ENCODE data around the gene PFKFB1.

Gene PFKFB1

DNA sequence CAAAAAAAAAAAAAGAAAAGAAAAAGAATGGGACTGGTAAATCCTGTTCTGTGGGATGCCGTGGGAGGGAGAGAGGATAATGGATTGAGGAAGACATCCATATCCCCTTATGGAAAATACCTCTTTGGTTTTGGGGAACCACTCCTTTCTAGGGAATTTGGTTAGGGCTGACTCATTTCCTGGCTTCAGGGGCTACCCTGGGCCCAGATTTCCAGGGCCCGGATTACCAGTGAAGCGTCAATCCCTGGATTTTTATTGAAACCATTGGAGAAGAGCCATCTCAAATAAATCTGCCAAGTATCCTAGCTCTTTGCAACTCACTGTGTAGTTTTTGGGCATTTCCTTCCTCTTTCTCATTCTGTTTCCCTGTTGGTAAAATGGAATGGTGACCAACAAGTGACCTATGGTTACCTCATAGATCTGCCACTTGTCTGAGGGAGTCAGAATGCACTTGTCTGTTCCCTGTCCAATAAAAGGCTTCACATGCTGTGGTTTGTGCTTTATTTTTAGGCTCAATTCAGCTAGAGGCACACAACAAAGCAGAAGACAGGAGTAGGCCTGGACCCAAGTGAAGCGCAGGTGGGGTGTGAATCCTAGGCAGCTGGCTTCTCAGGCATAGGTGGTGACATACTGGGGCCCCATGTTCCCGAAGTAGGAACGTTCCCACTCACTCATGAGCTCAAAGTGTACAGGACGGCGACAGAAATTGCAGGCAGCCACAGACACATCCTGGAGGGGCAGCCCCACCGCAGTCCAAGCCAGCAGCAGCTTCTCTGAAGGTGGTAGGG is 14.8 kb upstream of the PFKFB1 start:
- Histone ChIP-seq H3K4me3 (ENCODE audit: low read length) (no peak overlapping the region), H3K27me3 (ENCODE audit: control insufficient read depth, insufficient read depth, low read length) (no peaks in the 10 kb centered on the region), H3K9me3 (ENCODE audit: control insufficient read depth, low read depth, low read length) (peaks cover 7% of the 10 kb centered on the region), H3K27ac (ENCODE audit: low read length) (no peak overlapping the region), H3K4me1 (ENCODE audit: control insufficient read depth, low read depth, low read length) (no peaks in the 10 kb centered on the region), H3K9ac (ENCODE audit: low read length) (no peak overlapping the region), H3K36me3 (ENCODE audit: control insufficient read depth, low read depth, low read length) (peaks cover 24% of the 10 kb centered on the region)

- Histone ChIP-seq H3K4me1 (ENCODE audit: control insufficient read depth, low read depth, low read length) (no peaks in the 10 kb centered on the region), H3K27me3 (ENCODE audit: control insufficient read depth, insufficient read depth, low read length) (no peaks in the 10 kb centered on the region), H3K9ac (ENCODE audit: low read length) (no peak overlapping the region), H3K36me3 (ENCODE audit: control insufficient read depth, low read depth, low read length) (peaks cover 29% of the 10 kb centered on the region), H3K27ac (ENCODE audit: low read length) (no peak overlapping the region), H3K4me3 (ENCODE audit: low read length) (no peak overlapping the region), H3K9me3 (ENCODE audit: control insufficient read depth, low read depth, low read length) (peaks cover 5% of the 10 kb centered on the region)
These were observed 13.7 kb upstream of the PFKFB1 start for GRCh38 chrX:55007656-55008055.

- Histone ChIP-seq H3K9me3 (ENCODE audit: control insufficient read depth, low read depth, low read length) (peaks cover 8% of the 10 kb centered on the region), H3K4me1 (ENCODE audit: control insufficient read depth, low read depth, low read length) (no peaks in the 10 kb centered on the region), H3K27me3 (ENCODE audit: control insufficient read depth, insufficient read depth, low read length) (no peaks in the 10 kb centered on the region), H3K4me3 (ENCODE audit: low read length) (no peak overlapping the region), H3K36me3 (ENCODE audit: control insufficient read depth, low read depth, low read length) (peaks cover 33% of the 10 kb centered on the region), H3K9ac (ENCODE audit: low read length) (no peak overlapping the region), H3K27ac (ENCODE audit: low read length) (no peak overlapping the region)
These were observed 13.0 kb upstream of the PFKFB1 start for GRCh38 chrX:55006827-55007621.

DNA sequence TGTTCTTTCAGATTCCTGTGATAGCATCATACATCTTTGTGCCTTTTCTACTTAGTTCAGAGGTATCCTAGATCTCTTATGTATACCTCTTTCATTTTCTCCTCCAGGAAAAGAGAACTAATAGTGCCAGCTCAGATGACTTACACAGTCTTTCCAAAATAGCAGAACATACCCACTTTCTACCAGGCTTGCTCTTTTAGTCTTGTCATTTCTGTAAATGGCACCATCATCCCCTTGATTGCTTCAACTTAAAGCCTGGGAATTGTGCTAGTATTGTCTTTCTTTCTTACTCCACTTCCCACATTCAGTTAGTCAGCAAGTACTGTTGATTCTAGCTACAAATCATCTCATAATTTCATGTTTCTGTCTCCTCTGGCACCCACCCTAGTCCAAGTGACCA is 11.3 kb upstream of the PFKFB1 start:
- H3K4me1 ChIP-seq (ENCODE audit: control insufficient read depth, low read depth, low read length) = no peaks in the 10 kb centered on the region
- no peaks in the 10 kb centered on the region for H3K27me3 ChIP-seq (ENCODE audit: control insufficient read depth, insufficient read depth, low read length)

DNA sequence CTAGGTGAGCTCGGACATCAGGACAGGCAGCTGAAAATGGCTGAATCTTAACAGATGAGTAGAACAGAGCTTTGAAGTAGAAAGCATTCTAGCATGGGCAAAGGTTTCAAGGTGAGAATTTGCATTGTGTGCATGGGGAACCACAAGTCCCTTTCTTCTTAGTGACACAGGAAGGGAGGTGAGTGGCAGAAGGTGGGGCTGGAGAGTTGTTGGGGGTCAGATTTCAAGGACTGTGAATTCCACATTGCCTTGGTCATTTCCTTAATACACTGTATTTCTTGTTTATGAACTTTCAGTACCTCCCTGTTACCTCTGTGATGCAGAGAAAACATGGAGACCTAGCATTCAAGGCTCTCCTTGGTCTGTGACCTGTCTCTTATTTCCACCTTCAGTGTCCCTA is 10.2 kb upstream of the PFKFB1 start:
- Histone ChIP-seq H3K27ac (ENCODE audit: low read length) (no peak overlapping the region), H3K9ac (ENCODE audit: low read length) (no peak overlapping the region), H3K9me3 (ENCODE audit: control insufficient read depth, low read depth, low read length) (peaks cover 8% of the 10 kb centered on the region), H3K27me3 (ENCODE audit: control insufficient read depth, insufficient read depth, low read length) (no peaks in the 10 kb centered on the region), H3K4me3 (ENCODE audit: low read length) (no peak overlapping the region), H3K4me1 (ENCODE audit: control insufficient read depth, low read depth, low read length) (no peaks in the 10 kb centered on the region), H3K36me3 (ENCODE audit: control insufficient read depth, low read depth, low read length) (peaks cover 34% of the 10 kb centered on the region)

More for the DNA sequence above, 11.3 kb upstream of the PFKFB1 start:
- Histone ChIP-seq H3K27ac (ENCODE audit: low read length) (no peak overlapping the region), H3K4me3 (ENCODE audit: low read length) (no peak overlapping the region), H3K9ac (ENCODE audit: low read length) (no peak overlapping the region), H3K36me3 (ENCODE audit: control insufficient read depth, low read depth, low read length) (peaks cover 34% of the 10 kb centered on the region), H3K9me3 (ENCODE audit: control insufficient read depth, low read depth, low read length) (peaks cover 8% of the 10 kb centered on the region)

- H3K9ac ChIP-seq (ENCODE audit: low read length) = peak within 1 kb of the TSS; percentile 66
- no peak within 1 kb of the TSS for H3K27ac ChIP-seq (ENCODE audit: low read length)
- H3K27me3 ChIP-seq (ENCODE audit: control insufficient read depth, insufficient read depth, low read length) = no peaks in the 10 kb centered on the region
- peak within 1 kb of the TSS; percentile 84 for H3K4me3 ChIP-seq (ENCODE audit: low read length)
- peaks cover 8% of the 10 kb centered on the region for H3K9me3 ChIP-seq (ENCODE audit: control insufficient read depth, low read depth, low read length)
- peaks cover 21% of the 10 kb centered on the region for H3K36me3 ChIP-seq (ENCODE audit: control insufficient read depth, low read depth, low read length)
- H3K4me1 ChIP-seq (ENCODE audit: control insufficient read depth, low read depth, low read length) = no peaks in the 10 kb centered on the region
These were observed 6.0 kb upstream of the PFKFB1 start, which contains the start of gene APEX2 for GRCh38 chrX:54999717-55000598. TSS of gene APEX2 (plus strand) at chrX:55000363. CDS start at chrX:55000423, 60 bp downstream.

DNA sequence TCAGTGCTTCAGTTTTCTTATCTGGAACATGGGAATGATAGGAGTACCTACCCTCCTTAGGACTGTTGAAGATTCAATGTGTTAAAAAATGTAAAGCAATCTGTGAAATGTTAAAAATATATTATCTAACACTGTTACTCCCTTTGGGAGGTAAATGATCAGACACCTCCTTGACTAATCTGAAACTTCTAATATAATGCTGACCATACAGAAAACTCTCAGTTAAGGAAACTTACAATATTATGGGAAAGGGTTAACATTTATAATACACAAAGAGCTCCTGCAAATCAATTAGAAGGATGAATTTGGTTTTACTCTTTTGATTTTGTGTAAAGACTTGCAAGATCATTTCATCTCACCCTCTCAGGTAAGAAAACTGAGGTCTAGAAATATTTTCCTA is 1.6 kb upstream of the PFKFB1 start:
- H3K27me3 ChIP-seq (ENCODE audit: control insufficient read depth, insufficient read depth, low read length) = no peaks in the 10 kb centered on the region
- peaks cover 15% of the 10 kb centered on the region for H3K9me3 ChIP-seq (ENCODE audit: control insufficient read depth, low read depth, low read length)
- H3K4me1 ChIP-seq (ENCODE audit: control insufficient read depth, low read depth, low read length) = no peaks in the 10 kb centered on the region
- no peaks in the 10 kb centered on the region for H3K36me3 ChIP-seq (ENCODE audit: control insufficient read depth, low read depth, low read length)
- H3K4me3 ChIP-seq (ENCODE audit: low read length) = no peak overlapping the region
- no peak overlapping the region for H3K9ac ChIP-seq (ENCODE audit: low read length)
- H3K27ac ChIP-seq (ENCODE audit: low read length) = no peak overlapping the region

DNA sequence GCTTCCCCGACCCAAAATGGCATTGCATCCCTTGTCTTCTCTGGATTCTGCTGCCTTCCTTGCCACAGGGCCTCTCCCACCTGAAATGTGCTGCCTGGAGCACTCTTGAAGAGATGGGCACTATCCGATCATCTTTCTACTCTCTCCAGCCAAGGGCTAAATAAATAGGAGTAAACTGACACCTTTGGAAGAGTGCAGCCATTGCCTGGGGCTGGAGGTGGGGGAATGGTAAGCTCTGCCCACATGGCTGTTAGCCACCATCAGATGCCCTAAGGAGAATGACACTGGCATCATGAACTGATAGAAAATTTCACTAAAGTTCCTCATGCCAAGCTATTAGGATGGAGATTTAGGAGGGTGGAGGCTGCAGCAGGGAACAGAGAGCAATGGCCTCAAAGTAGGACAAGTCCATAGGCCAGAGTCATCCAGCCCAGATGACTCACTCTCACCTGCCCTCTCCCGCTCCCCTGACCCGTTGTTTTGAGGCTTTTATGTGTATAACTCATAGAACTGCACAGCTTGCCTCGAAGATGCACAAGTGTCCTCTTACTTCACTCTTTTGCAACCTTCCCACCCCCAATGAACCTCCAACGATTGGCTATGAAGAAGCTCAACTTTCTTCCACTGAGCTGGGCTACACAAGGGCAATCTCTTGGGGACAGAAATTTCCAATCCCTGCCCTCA is 822 bp upstream of the PFKFB1 start:
- no peaks in the 10 kb centered on the region for H3K27me3 ChIP-seq (ENCODE audit: control insufficient read depth, insufficient read depth, low read length)
- H3K27ac ChIP-seq (ENCODE audit: low read length) = no peak overlapping the region
- no peaks in the 10 kb centered on the region for H3K4me1 ChIP-seq (ENCODE audit: control insufficient read depth, low read depth, low read length)
- H3K4me3 ChIP-seq (ENCODE audit: low read length) = no peak overlapping the region
- peaks cover 16% of the 10 kb centered on the region for H3K9me3 ChIP-seq (ENCODE audit: control insufficient read depth, low read depth, low read length)
- no peaks in the 10 kb centered on the region for H3K36me3 ChIP-seq (ENCODE audit: control insufficient read depth, low read depth, low read length)
- H3K9ac ChIP-seq (ENCODE audit: low read length) = no peak overlapping the region

DNA sequence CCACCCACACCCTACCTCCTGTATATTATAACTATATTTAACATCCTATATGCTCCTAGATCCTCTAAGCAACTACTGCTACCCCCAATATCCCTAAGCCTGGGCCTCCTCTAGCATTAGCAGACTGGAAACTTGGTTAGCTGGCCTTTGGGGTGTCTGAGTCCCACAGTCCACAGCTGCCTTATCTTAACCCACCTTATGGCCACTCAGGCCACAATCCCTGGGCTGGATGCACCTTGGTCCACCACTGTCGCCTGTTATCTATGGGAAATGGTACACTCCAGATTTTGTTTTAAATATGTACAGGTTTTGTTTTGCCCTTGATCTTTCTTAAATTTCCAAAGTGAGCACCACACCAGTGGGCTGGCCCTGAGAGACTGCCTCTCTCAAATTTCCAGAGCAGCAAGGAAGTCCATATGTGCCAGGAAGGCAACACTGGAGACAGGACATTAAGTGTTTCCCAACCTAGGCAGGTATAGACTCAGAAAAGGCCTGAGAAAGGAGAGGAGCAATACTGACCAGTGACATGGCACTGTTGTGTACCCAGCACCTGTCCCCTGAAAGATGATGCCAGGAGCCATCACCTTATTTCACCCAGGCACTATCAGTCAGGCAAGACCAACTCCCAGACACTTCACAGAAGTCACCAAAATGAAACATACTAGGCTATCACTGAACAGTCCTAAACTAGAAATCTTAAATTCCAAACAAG is 921 bp downstream of the PFKFB1 start:
- no peak overlapping the region for H3K4me3 ChIP-seq (ENCODE audit: low read length)
- H3K27me3 ChIP-seq (ENCODE audit: control insufficient read depth, insufficient read depth, low read length) = no peaks in the 10 kb centered on the region
- H3K4me1 ChIP-seq (ENCODE audit: control insufficient read depth, low read depth, low read length) = no peaks in the 10 kb centered on the region
- no peak overlapping the region for H3K27ac ChIP-seq (ENCODE audit: low read length)
- H3K36me3 ChIP-seq (ENCODE audit: control insufficient read depth, low read depth, low read length) = no peaks in the 10 kb centered on the region
- H3K9me3 ChIP-seq (ENCODE audit: control insufficient read depth, low read depth, low read length) = peaks cover 19% of the 10 kb centered on the region
- H3K9ac ChIP-seq (ENCODE audit: low read length) = no peak overlapping the region

DNA sequence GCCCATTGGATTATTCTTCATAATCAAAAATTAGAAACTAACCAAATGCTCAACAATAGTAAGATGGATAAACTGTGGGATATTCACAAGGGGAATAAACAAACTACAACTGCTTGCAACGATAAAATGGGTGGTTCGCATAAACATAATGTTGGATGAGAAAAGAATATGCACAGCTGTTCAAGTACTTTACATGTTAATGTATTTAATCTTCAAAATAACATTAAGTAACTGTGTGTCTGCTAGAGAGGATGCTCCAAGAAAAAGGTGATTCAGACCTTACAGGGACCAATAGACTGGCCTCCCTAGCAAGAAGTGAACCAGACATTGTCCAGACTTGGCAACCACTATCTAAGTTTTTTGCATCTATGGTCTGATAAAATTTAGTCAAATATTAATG is 2.3 kb downstream of the PFKFB1 start:
- Histone ChIP-seq H3K27ac (ENCODE audit: low read length) (no peak overlapping the region), H3K9ac (ENCODE audit: low read length) (no peak overlapping the region), H3K4me3 (ENCODE audit: low read length) (no peak overlapping the region), H3K9me3 (ENCODE audit: control insufficient read depth, low read depth, low read length) (peaks cover 19% of the 10 kb centered on the region), H3K27me3 (ENCODE audit: control insufficient read depth, insufficient read depth, low read length) (no peaks in the 10 kb centered on the region), H3K4me1 (ENCODE audit: control insufficient read depth, low read depth, low read length) (no peaks in the 10 kb centered on the region), H3K36me3 (ENCODE audit: control insufficient read depth, low read depth, low read length) (no peaks in the 10 kb centered on the region)

Data from iPS-18a (cell line).